ENCODE results near the gene ZFR. TPM values are rescaled to one million over a fixed set of nuclear protein-coding genes. Genes with fewer than 3 reads are reported as not detected.

ZFR gene
- total RNA-seq, 1 donor = 86.1 TPM

GRCh38 chr5:32428426-32428825, 16.1 kb downstream of the ZFR start:
- DNase-seq (ENCODE audit: insufficient read length, low spot score, missing footprints) = no peak
- TF ChIP-seq, protein P1, sequence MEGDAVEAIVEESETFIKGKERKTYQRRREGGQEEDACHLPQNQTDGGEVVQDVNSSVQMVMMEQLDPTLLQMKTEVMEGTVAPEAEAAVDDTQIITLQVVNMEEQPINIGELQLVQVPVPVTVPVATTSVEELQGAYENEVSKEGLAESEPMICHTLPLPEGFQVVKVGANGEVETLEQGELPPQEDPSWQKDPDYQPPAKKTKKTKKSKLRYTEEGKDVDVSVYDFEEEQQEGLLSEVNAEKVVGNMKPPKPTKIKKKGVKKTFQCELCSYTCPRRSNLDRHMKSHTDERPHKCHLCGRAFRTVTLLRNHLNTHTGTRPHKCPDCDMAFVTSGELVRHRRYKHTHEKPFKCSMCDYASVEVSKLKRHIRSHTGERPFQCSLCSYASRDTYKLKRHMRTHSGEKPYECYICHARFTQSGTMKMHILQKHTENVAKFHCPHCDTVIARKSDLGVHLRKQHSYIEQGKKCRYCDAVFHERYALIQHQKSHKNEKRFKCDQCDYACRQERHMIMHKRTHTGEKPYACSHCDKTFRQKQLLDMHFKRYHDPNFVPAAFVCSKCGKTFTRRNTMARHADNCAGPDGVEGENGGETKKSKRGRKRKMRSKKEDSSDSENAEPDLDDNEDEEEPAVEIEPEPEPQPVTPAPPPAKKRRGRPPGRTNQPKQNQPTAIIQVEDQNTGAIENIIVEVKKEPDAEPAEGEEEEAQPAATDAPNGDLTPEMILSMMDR (IDR thresholded peaks at IDR 0.05; ENCODE audit: extremely low read depth, low read depth, low read length) = no peak
- Histone ChIP-seq H2AFZ (ENCODE audit: low read length) (no peak overlapping the region), H3K36me3 (ENCODE audit: insufficient read depth, low read length) (peaks cover 21% of the 10 kb centered on the region), H3K9me3 (ENCODE audit: low read depth, low read length) (no peaks in the 10 kb centered on the region), H3K79me2 (ENCODE audit: insufficient read depth, low read length) (peaks cover 98% of the 10 kb centered on the region), H3K27me3 (ENCODE audit: insufficient read depth, low read length) (no peaks in the 10 kb centered on the region), H4K20me1 (ENCODE audit: insufficient read depth, low read length) (peaks cover 61% of the 10 kb centered on the region), H3K4me1 (ENCODE audit: insufficient read depth, low read length) (no peaks in the 10 kb centered on the region), H3K4me3 (ENCODE audit: insufficient read depth, low read length) (no peak overlapping the region), H3K4me2 (ENCODE audit: insufficient read depth, low read length) (no peak overlapping the region), H3K27ac (ENCODE audit: low read depth, low read length) (no peak overlapping the region)

DNA sequence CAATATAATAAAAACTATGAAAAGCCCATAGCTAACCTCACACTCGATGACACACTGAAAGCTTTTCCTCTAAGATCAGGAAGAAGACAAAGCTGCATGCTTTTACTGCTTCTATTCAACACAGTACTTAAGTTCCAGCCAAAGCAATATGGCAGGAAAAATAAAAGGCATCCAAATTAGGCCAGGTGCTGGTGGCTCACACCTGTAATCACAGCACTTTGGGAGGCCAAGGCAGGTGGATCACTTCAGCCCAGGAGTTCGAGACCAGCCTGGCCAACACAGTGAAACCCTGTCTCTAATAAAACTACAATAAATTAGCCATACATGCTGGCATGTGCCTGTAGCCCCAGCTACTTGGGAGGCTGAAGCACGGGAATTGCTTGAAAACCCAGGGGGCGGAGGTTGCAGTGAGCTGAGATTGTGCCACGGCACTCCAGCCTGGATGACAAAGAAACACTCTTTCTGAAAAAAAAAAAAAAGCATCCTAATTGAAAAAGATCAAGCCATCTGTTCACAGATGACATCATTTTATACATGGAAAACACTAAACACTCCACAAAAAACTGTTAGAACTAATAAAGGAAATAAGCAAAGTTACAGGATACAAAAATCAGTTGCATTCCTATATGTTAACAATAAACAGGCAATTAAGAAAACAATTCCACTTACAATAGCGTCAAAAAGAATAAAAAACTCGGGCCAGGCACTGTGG, 17.9 kb downstream of the ZFR start:
- H4K20me1 ChIP-seq (ENCODE audit: insufficient read depth, low read length) = peaks cover 63% of the 10 kb centered on the region
- DNase-seq (ENCODE audit: insufficient read length, low spot score, missing footprints) = no peak
- TF ChIP-seq, protein P1 (IDR thresholded peaks at IDR 0.05; ENCODE audit: extremely low read depth, low read depth, low read length) = no peak

DNA sequence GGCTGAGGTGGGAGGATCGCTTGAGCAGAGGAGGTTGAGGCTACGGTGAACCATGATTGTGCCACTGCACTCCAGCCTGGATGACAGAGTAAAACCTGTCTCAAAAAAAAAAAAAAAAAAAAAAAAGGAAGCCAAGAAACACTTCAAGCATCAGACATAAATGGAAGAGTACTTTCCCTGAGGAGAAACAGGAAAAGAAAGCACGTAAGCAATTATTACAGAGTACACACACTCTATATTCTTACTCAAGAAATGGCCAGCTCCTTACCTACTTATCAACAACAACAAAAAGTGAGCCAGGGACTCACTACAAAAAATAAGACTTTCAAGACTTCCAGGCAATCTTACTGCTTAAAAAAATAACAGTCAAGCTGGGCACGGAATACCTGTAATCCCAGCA, 21.8 kb downstream of the ZFR start:
- peaks cover 17% of the 10 kb centered on the region for H3K4me1 ChIP-seq (ENCODE audit: insufficient read depth, low read length)
- peaks cover 55% of the 10 kb centered on the region for H4K20me1 ChIP-seq (ENCODE audit: insufficient read depth, low read length)
- TF ChIP-seq, protein P1 (IDR thresholded peaks at IDR 0.05; ENCODE audit: extremely low read depth, low read depth, low read length) = no peak
- peaks cover 94% of the 10 kb centered on the region for H3K79me2 ChIP-seq (ENCODE audit: insufficient read depth, low read length)
- no peak overlapping the region for H3K27ac ChIP-seq (ENCODE audit: low read depth, low read length)
- no peak for DNase-seq (ENCODE audit: insufficient read length, low spot score, missing footprints)
- peaks cover 9% of the 10 kb centered on the region for H3K36me3 ChIP-seq (ENCODE audit: insufficient read depth, low read length)
- no peak overlapping the region for H2AFZ ChIP-seq (ENCODE audit: low read length)
- H3K9me3 ChIP-seq (ENCODE audit: low read depth, low read length) = no peaks in the 10 kb centered on the region
- no peak overlapping the region for H3K4me2 ChIP-seq (ENCODE audit: insufficient read depth, low read length)
- no peak overlapping the region for H3K4me3 ChIP-seq (ENCODE audit: insufficient read depth, low read length)
- no peaks in the 10 kb centered on the region for H3K27me3 ChIP-seq (ENCODE audit: insufficient read depth, low read length)

More for the DNA sequence above, 17.9 kb downstream of the ZFR start:
- H3K9me3 ChIP-seq (ENCODE audit: low read depth, low read length) = no peaks in the 10 kb centered on the region
- peaks cover 98% of the 10 kb centered on the region for H3K79me2 ChIP-seq (ENCODE audit: insufficient read depth, low read length)
- no peak overlapping the region for H2AFZ ChIP-seq (ENCODE audit: low read length)
- H3K27ac ChIP-seq (ENCODE audit: low read depth, low read length) = no peak overlapping the region
- peaks cover 17% of the 10 kb centered on the region for H3K36me3 ChIP-seq (ENCODE audit: insufficient read depth, low read length)
- H3K4me1 ChIP-seq (ENCODE audit: insufficient read depth, low read length) = peaks cover 6% of the 10 kb centered on the region
- no peak overlapping the region for H3K4me2 ChIP-seq (ENCODE audit: insufficient read depth, low read length)
- H3K4me3 ChIP-seq (ENCODE audit: insufficient read depth, low read length) = no peak overlapping the region
- no peaks in the 10 kb centered on the region for H3K27me3 ChIP-seq (ENCODE audit: insufficient read depth, low read length)

DNA sequence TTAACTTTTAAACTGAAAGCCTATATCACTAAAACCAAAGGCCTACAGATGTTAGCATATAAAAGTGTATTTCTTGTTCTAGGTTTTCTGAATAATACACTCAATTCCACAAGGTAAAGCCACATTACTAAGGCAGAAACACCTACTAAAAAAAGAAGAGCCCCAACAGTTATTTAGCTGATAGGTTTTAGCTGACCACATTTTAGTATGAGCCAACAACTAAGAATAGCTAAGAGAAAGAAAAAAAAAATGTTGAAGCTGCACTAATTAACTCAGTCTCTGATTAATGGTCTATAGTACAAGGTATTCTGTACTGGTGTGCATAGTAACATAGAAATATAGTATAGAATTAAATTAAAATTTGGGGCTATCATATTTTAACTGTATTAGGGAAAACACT, 23.5 kb downstream of the ZFR start:
- Histone ChIP-seq H3K36me3 (ENCODE audit: insufficient read depth, low read length) (peaks cover 14% of the 10 kb centered on the region), H3K4me1 (ENCODE audit: insufficient read depth, low read length) (peaks cover 17% of the 10 kb centered on the region), H3K9me3 (ENCODE audit: low read depth, low read length) (no peaks in the 10 kb centered on the region), H3K4me2 (ENCODE audit: insufficient read depth, low read length) (no peak overlapping the region), H3K27me3 (ENCODE audit: insufficient read depth, low read length) (no peaks in the 10 kb centered on the region), H3K27ac (ENCODE audit: low read depth, low read length) (no peak overlapping the region), H3K4me3 (ENCODE audit: insufficient read depth, low read length) (no peak overlapping the region), H4K20me1 (ENCODE audit: insufficient read depth, low read length) (peaks cover 54% of the 10 kb centered on the region), H3K79me2 (ENCODE audit: insufficient read depth, low read length) (peaks cover 89% of the 10 kb centered on the region), H2AFZ (ENCODE audit: low read length) (no peak overlapping the region)
- TF ChIP-seq, protein P1 (IDR thresholded peaks at IDR 0.05; ENCODE audit: extremely low read depth, low read depth, low read length) = no peak
- no peak for DNase-seq (ENCODE audit: insufficient read length, low spot score, missing footprints)
